H1 (cell line): ENCODE data around the gene UHRF2. TPM values are rescaled to one million over a fixed set of nuclear protein-coding genes. Genes with fewer than 3 reads are reported as not detected.

Experiments used
- CTCF ChIA-PET: fragments of 300-600 bp; sonication (Branson Sonifier 250); formaldehyde crosslinking; loops from one replicate; lab custom pipeline; 2021; ENCODE audit not compliant: partially characterized antibody; lab: Charles Lee
- POLR2A ChIA-PET: fragments of 300-600 bp; sonication (Branson Sonifier 250); formaldehyde crosslinking; loops from one replicate; lab custom pipeline; 2021; ENCODE audit warnings: inconsistent platforms; ENCODE audit not compliant: partially characterized antibody; lab: Charles Lee
- DNase-seq, 2 experiments: peaks; one replicate each; pipeline versions ENCODE4 v3.0.0 to v3.0.0-alpha.2; 2010 to 2022; ENCODE audit warnings: low spot score in 2 of 2, low read depth in 1 of 2, mixed read lengths in 1 of 2
- FAIRE-seq: peaks from 2 replicates; lab custom pipeline; 2011; peaks lifted over from hg19 to GRCh38; lab: Jason Lieb, UNC
- H2AFZ ChIP-seq: 2 replicates; pipeline ENCODE4 v1.8.1; 2012; ENCODE audit warnings: low read length, inconsistent platforms
- H2AK5ac ChIP-seq: 2 replicates; pipeline ENCODE4 v1.6.1; 2013; ENCODE audit warnings: low read depth, low read length
- H2BK120ac ChIP-seq: replicated peaks from 2 replicates; pipeline ENCODE3; 2013; ENCODE audit warnings: low read depth, low read length, inconsistent platforms
- H2BK12ac ChIP-seq: 2 replicates; pipeline ENCODE4 v1.6.1; 2013; ENCODE audit warnings: low read depth, low read length
- H2BK15ac ChIP-seq: 2 replicates; pipeline ENCODE4 v1.6.1; 2013; ENCODE audit warnings: low read length
- H2BK20ac ChIP-seq: 2 replicates; pipeline ENCODE4 v1.6.1; 2013; ENCODE audit warnings: low read length
- H2BK5ac ChIP-seq: 2 replicates; pipeline ENCODE4 v1.6.1; 2013; ENCODE audit warnings: low read depth, low read length
- H3K14ac ChIP-seq: 2 replicates; pipeline ENCODE4 v1.6.1; 2013; ENCODE audit warnings: inconsistent platforms; ENCODE audit not compliant: insufficient read length
- H3K18ac ChIP-seq: 2 replicates; pipeline ENCODE4 v1.6.1; 2013; ENCODE audit warnings: low read length; ENCODE audit errors: extremely low read depth
- H3K23ac ChIP-seq: 2 replicates; pipeline ENCODE4 v1.6.1; 2013; ENCODE audit warnings: inconsistent platforms; ENCODE audit not compliant: insufficient read length
- H3K23me2 ChIP-seq: 2 replicates; pipeline ENCODE4 v1.6.1; 2013; ENCODE audit warnings: low read depth, low read length
- H3K27ac ChIP-seq: 2 replicates; pipeline ENCODE4 v1.6.1; 2011; ENCODE audit warnings: low read depth, low read length, inconsistent platforms
- H3K27me3 ChIP-seq, 4 experiments: replicated peaks in 1 of 4; 1 replicate in 1 of 4; 2 replicates in 3 of 4; pipeline versions ENCODE4 v1.6.1 to v1.8.1; 2011 to 2013; ENCODE audit warnings: low read length in 3 of 4, mild to moderate bottlenecking in 3 of 4, inconsistent platforms in 2 of 4, mixed read lengths in 2 of 4, moderate library complexity in 1 of 4; ENCODE audit not compliant: control insufficient read depth in 3 of 4, insufficient read depth in 3 of 4; ENCODE audit errors: extremely low read depth in 1 of 4
- H3K36me3 ChIP-seq, 4 experiments: 2 replicates each; pipeline versions ENCODE4 v1.6.1 to v1.8.1; 2011 to 2013; ENCODE audit warnings: mild to moderate bottlenecking in 4 of 4, low read length in 3 of 4, moderate library complexity in 2 of 4, control low read depth in 1 of 4, inconsistent platforms in 1 of 4; ENCODE audit not compliant: insufficient read depth in 4 of 4, control insufficient read depth in 2 of 4
- H3K4ac ChIP-seq: replicated peaks from 2 replicates; pipeline ENCODE3; 2013; ENCODE audit warnings: low read length, low read depth, mixed read lengths, inconsistent platforms; ENCODE audit not compliant: insufficient read length
- H3K4me1 ChIP-seq, 4 experiments: replicated peaks in 1 of 4; 1 replicate in 1 of 4; 2 replicates in 3 of 4; pipeline versions ENCODE4 v1.6.1 to v1.8.1; 2011 to 2013; ENCODE audit warnings: low read length in 3 of 4, inconsistent platforms in 2 of 4, mixed read lengths in 1 of 4; ENCODE audit not compliant: insufficient read depth in 4 of 4, control insufficient read depth in 3 of 4
- H3K4me2 ChIP-seq, 2 experiments: 2 replicates each; pipeline versions ENCODE4 v1.6.1 to v1.8.1; 2011 to 2013; ENCODE audit warnings: low read depth in 2 of 2, low read length in 2 of 2, control low read depth in 1 of 2, inconsistent platforms in 1 of 2, mild to moderate bottlenecking in 1 of 2; ENCODE audit not compliant: insufficient read depth in 1 of 2
- H3K4me3 ChIP-seq, 4 experiments: fragments of 200-600, 300-600 bp in 1 of 4; sonication (generic), shearing (Covaris generic), sonication (Bioruptor Twin) in 1 of 4; 2 replicates each; pipeline versions ENCODE4 v1.5.1 to v1.8.1; 2011 to 2016; ENCODE audit warnings: low read length in 4 of 4, low read depth in 3 of 4, control low read depth in 2 of 4, inconsistent platforms in 2 of 4, mild to moderate bottlenecking in 2 of 4, mixed read lengths in 1 of 4, moderate library complexity in 1 of 4; ENCODE audit not compliant: insufficient read depth in 2 of 4; ENCODE audit errors: extremely low read depth in 1 of 4
- H3K56ac ChIP-seq: replicated peaks from 2 replicates; pipeline ENCODE3; 2013; ENCODE audit warnings: low read depth, mild to moderate bottlenecking, mixed read lengths, low read length, inconsistent platforms; ENCODE audit not compliant: insufficient read length
- H3K79me1 ChIP-seq: 2 replicates; pipeline ENCODE4 v1.6.1; 2013; ENCODE audit warnings: low read depth, low read length, control low read depth
- H3K79me2 ChIP-seq, 2 experiments: 2 replicates each; pipeline versions ENCODE4 v1.6.1 to v1.8.1; 2012 to 2013; ENCODE audit warnings: low read length in 2 of 2, mild to moderate bottlenecking in 2 of 2, inconsistent platforms in 1 of 2; ENCODE audit not compliant: insufficient read depth in 2 of 2, control insufficient read depth in 1 of 2
- H3K9ac ChIP-seq, 4 experiments: replicated peaks in 1 of 4; 1 replicate in 1 of 4; 2 replicates in 3 of 4; pipeline versions ENCODE4 v1.6.1 to v1.8.1; 2011 to 2013; ENCODE audit warnings: low read depth in 3 of 4, low read length in 3 of 4, control low read depth in 2 of 4, mild to moderate bottlenecking in 2 of 4, moderate library complexity in 2 of 4, inconsistent platforms in 1 of 4; ENCODE audit errors: extremely low read depth in 1 of 4
- H3K9me3 ChIP-seq, 2 experiments: 2 replicates each; pipeline versions ENCODE4 v1.6.1 to v1.8.1; 2012 to 2013; ENCODE audit warnings: mild to moderate bottlenecking in 2 of 2, moderate library complexity in 2 of 2, control low read depth in 1 of 2, inconsistent platforms in 1 of 2, low read depth in 1 of 2, low read length in 1 of 2, mixed read lengths in 1 of 2; ENCODE audit not compliant: insufficient read depth in 2 of 2
- H4K20me1 ChIP-seq, 2 experiments: replicated peaks in 1 of 2; 2 replicates each; pipeline versions ENCODE3 to v1.8.1; 2011 to 2013; ENCODE audit warnings: inconsistent platforms in 2 of 2, low read length in 2 of 2, mild to moderate bottlenecking in 1 of 2; ENCODE audit not compliant: insufficient read depth in 2 of 2, control insufficient read depth in 1 of 2
- H4K5ac ChIP-seq: 2 replicates; pipeline ENCODE4 v1.6.1; 2013; ENCODE audit warnings: low read length, low read depth, mixed read lengths, inconsistent platforms; ENCODE audit not compliant: insufficient read length
- H4K8ac ChIP-seq: 2 replicates; pipeline ENCODE4 v1.8.0; 2013; ENCODE audit warnings: mild to moderate bottlenecking, moderate library complexity, low read length, inconsistent platforms; ENCODE audit not compliant: insufficient read depth; ENCODE audit errors: extremely low read depth
- H4K91ac ChIP-seq: replicated peaks from 2 replicates; pipeline ENCODE3; 2013; ENCODE audit warnings: low read length, mixed read lengths, inconsistent platforms; ENCODE audit not compliant: insufficient read length
- CEBPB ChIP-seq: IDR thresholded peaks from 2 replicates; pipeline ENCODE4 v1.6.1; 2012; ENCODE audit warnings: low read depth, low read length
- RBBP5 ChIP-seq: IDR thresholded peaks from 2 replicates; pipeline ENCODE4 v1.7.1; 2012; ENCODE audit warnings: low read depth, mild to moderate bottlenecking, inconsistent platforms, low read length, moderate library complexity, borderline replicate concordance
- RXRA ChIP-seq: IDR thresholded peaks from 2 replicates; pipeline ENCODE4 v1.6.1; 2011; ENCODE audit warnings: low read depth, mild to moderate bottlenecking, low read length, moderate library complexity; ENCODE audit not compliant: insufficient read depth
- SIN3A ChIP-seq, 2 experiments: IDR thresholded peaks in 1 of 2; conservative IDR thresholded peaks in 1 of 2; 2 replicates each; pipeline ENCODE4 v1.6.1; 2011 to 2012; ENCODE audit warnings: low read length in 2 of 2, improper control_type of control experiment in 1 of 2, low read depth in 1 of 2, mild to moderate bottlenecking in 1 of 2
- SIX5 ChIP-seq: IDR thresholded peaks from 2 replicates; pipeline ENCODE4 v1.6.1; 2011; ENCODE audit warnings: mild to moderate bottlenecking, low read depth, low read length
- SP2 ChIP-seq: IDR thresholded peaks from 2 replicates; pipeline ENCODE4 v1.6.1; 2012; ENCODE audit warnings: mild to moderate bottlenecking, low read length, inconsistent platforms
- TEAD4 ChIP-seq: IDR thresholded peaks from 2 replicates; pipeline ENCODE4 v1.6.1; 2012; ENCODE audit warnings: low read depth, low read length, inconsistent platforms, mixed read lengths
- WGBS, 2 experiments: shearing (Covaris generic) in 1 of 2; methylation state at CpG; one replicate each; pipeline versions ENCODE4 v1.1.6 to v1.1.7; 2013 to 2015; ENCODE audit warnings: low lambda C conversion rate in 2 of 2, mixed read lengths in 2 of 2, inconsistent platforms in 1 of 2, low coverage in 1 of 2, missing lambda C conversion rate in 1 of 2; ENCODE audit not compliant: insufficient replicate concordance in 2 of 2, insufficient coverage in 1 of 2, insufficient read length in 1 of 2; ENCODE audit errors: extremely low coverage in 1 of 2, missing lambda C conversion rate in 1 of 2; 5-methylcytosine and 5-hydroxymethylcytosine counted together
- polyA plus RNA-seq, 7 experiments: library from polyadenylated mRNA; depleted of rRNA in 3 of 7; stranded (reverse) in 5 of 7; unstranded in 2 of 7; fragments of >200 nt in 5 of 7; fragments of 200-250 nt in 2 of 7; gene quantifications; 1 replicate in 5 of 7; 2 replicates in 1 of 7; 4 replicates in 1 of 7; pipeline versions ENCODE4 v1.2.1 to v1.2.3, GENCODE V29; 2011 to 2013; ENCODE audit warnings: missing spikeins in 2 of 7, mixed read lengths in 2 of 7
- total RNA-seq: library from RNA; stranded (reverse); fragmentation: NEBNext Ultra II Directional; extraction: Animal tissue kit (Norgen Biotek cat#: 25700); gene quantifications from 2 replicates; pipeline ENCODE4 v1.2.1, GENCODE V29; 2021
- TF ChIP-seq, protein P1 (sequence below): IDR thresholded peaks from 2 replicates; pipeline ENCODE4 v1.6.1; 2011; ENCODE audit warnings: low read depth, mild to moderate bottlenecking, low read length; ENCODE audit not compliant: insufficient read depth

Gene UHRF2
- total and polyA plus RNA-seq, 2 of the 8 experiments (the other 6 are each of a cell fraction or from before 2014, with no cell fraction given): 31.8 to 48.0 TPM

DNA sequence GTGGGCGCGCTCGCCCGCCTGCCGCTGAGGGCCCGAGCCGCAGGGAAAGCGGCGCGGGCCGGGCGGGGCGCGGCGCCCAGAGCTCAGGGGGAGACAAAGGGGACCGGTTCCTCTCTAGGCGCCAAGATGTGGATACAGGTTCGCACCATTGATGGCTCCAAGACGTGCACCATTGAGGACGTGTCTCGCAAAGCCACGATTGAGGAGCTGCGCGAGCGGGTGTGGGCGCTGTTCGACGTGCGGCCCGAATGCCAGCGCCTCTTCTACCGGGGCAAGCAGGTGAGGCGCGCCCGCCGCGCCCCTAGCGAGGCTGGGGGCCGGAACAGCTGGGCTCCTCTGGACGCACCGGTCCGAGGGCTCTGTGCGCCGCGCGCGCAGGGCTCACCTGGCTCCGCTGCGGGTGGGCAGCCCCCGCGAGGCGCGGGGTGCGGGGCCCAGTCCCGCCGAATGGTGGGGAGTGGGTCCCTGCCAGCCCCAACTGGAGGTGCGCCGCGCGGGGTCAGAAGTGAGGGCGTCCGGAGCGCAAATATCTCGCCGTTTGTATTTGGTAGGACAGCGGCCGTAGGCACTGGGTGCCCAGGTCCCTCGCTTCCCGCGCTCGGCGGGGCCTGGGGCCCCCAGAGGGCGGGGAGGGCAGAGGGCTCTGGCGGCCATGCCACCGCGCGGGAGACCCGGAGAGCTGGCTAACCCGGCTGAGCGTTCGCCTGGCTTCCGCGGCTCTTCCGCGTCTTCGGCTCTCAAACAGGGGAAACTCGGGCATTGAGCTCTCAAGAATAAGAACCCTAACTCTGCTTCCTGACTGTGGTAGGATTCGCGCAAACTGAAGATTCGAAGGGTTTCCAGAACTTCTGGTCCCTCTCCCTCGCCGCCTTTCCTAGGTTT is 607 bp downstream of the UHRF2 start:
- POLR2A ChIA-PET: interaction anchor here (0.6 to 4.0 kb wide), 33 partner anchors 9 to 579 kb away, joined by 3 to 36 read pairs (median 5); a partner anchor contains a TSS
- Histone ChIP-seq H2BK12ac (no peak overlapping the region; the same call in 1 of the 2 replicates), H3K79me2 (peaks cover 10 to 51% of the 10 kb centered on the region in 2 experiments), H3K4me3 (peak overlapping the region; percentile 90 to 97 (median 94)), H4K5ac (peak overlapping the region; percentile 92), H3K4ac (no peak overlapping the region), H3K27ac (peak overlapping the region; percentile 87), H3K9ac (peak overlapping the region; percentile 93 to 98 (median 96)), H4K20me1 (peaks cover 21% of the 10 kb centered on the region in 2 experiments), H2AK5ac (no peak overlapping the region), H2AFZ (0 out of 2 replicates have a peak overlapping the region, but pooled peaks have one; percentile 95), H3K23me2 (peaks cover 13% of the 10 kb centered on the region; the same call in 1 of the 2 replicates), H2BK5ac (peak overlapping the region; percentile 90), H2BK15ac (no peak overlapping the region), H3K27me3 (peaks cover 0 to 6% (median 0%) of the 10 kb centered on the region in 4 experiments; a peak in 2 of 7 replicates), H3K4me2 (peak overlapping the region; percentile 76 to 83), H3K23ac (no peak overlapping the region), H4K91ac (peak overlapping the region; percentile 97), H3K9me3 (no peaks in the 10 kb centered on the region), H4K8ac (peak overlapping the region; percentile 95), H3K18ac (no peak overlapping the region; the same call in 1 of the 2 replicates), H2BK20ac (no peak overlapping the region), H3K56ac (peak overlapping the region; percentile 59), H3K79me1 (peaks cover 7% of the 10 kb centered on the region; the same call in 1 of the 2 replicates), H3K36me3 (no peaks in the 10 kb centered on the region), H3K4me1 (peaks cover 0 to 7% (median 5%) of the 10 kb centered on the region in 4 experiments; a peak in 3 of 7 replicates), H2BK120ac (no peak overlapping the region), H3K14ac (no peak overlapping the region)
- DNase-seq (peak in 1 of 2 experiments; percentile 67), FAIRE-seq (no peak)
- 1% methylated on average over 37 of the region's 92 CpGs; no CpG with 5 or more reads in 1 of the 2 experiments for WGBS, 2 experiments
- CTCF ChIA-PET: interaction anchor here (0.9 to 2.2 kb wide), 7 partner anchors 11 to 333 kb away, joined by 3 to 10 read pairs (median 4); no protein-coding TSS in a partner anchor
- TF ChIP-seq, protein P1, sequence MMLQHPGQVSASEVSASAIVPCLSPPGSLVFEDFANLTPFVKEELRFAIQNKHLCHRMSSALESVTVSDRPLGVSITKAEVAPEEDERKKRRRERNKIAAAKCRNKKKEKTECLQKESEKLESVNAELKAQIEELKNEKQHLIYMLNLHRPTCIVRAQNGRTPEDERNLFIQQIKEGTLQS: no peak
- TF ChIP-seq CEBPB (no peak), RBBP5 (peak; percentile 57), SP2 (no peak), SIN3A (conservative IDR thresholded peaks at IDR 0.05 in 1 of 2, IDR thresholded peaks at IDR 0.05 in 1 of 2; ENCODE audit: low read depth in 1 of 2, low read length in 2 of 2) (peak in 1 of 2 experiments; percentile 61; a peak in 1 of 4 replicates), SIX5 (no peak), RXRA (no peak), TEAD4 (no peak)
